K562 (cell line): ENCODE data around the gene BRICD5. TPM values are rescaled to one million over a fixed set of nuclear protein-coding genes. Genes with fewer than 3 reads are reported as not detected.

ENCODE experiments used
- ATAC-seq: fragments of 200-7000 bp; cut with Tn5 transposase; 3 replicates; pipeline ENCODE4 v1.9.1; 2020; ENCODE audit warnings: moderate library complexity
- BruUV-seq: library from RNA; stranded (reverse); fragments of 400-500 nt; replicated peaks from 2 replicates; lab custom pipeline; 2021; lab: Mats Ljungman, UMichigan
- CTCF ChIA-PET: fragments of 300-600 bp; formaldehyde crosslinking; extraction: SDS; loops from one replicate; lab custom pipeline; 2021; ENCODE audit warnings: low intra/inter-chr PET ratio; lab: Yijun Ruan, JAX
- POLR2A ChIA-PET: fragments of 300-600, 350-650 bp; sonication (Branson Sonifier 250); formaldehyde crosslinking; extraction: SDS; loops from one replicate; lab custom pipeline; 2021; ENCODE audit warnings: antibody characterized with exemption, inconsistent platforms; lab: Yijun Ruan, JAX
- DNase-seq, 4 experiments: peaks; one replicate each; pipeline versions ENCODE4 v3.0.0 to v3.0.0-alpha.2; 2011 to 2018; ENCODE audit warnings: low spot score in 3 of 4, mixed read lengths in 3 of 4; ENCODE audit errors: extremely low read depth in 1 of 4
- FAIRE-seq: peaks from 2 replicates; lab custom pipeline; 2011; peaks lifted over from hg19 to GRCh38; lab: Jason Lieb, UNC
- H2AFZ ChIP-seq: 2 replicates; pipeline ENCODE4 v1.6.0; 2011; ENCODE audit warnings: low read depth, low read length, control low read depth, inconsistent platforms
- H3K27ac ChIP-seq: fragments of 200-600 bp; 3 replicates; pipeline ENCODE4 v1.8.0; 2011; ENCODE audit warnings: low read depth, mild to moderate bottlenecking, control low read depth, inconsistent platforms, low read length, moderate library complexity, mixed read lengths; ENCODE audit errors: extremely low read depth
- H3K27me3 ChIP-seq, 2 experiments: fragments of 300-600 bp in 1 of 2; 2 replicates in 1 of 2; 3 replicates in 1 of 2; pipeline versions ENCODE4 v1.6.0 to v1.8.0; 2011; ENCODE audit warnings: inconsistent platforms in 2 of 2, low read length in 2 of 2, mild to moderate bottlenecking in 1 of 2, mixed read lengths in 1 of 2, moderate library complexity in 1 of 2; ENCODE audit not compliant: control insufficient read depth in 2 of 2, insufficient read depth in 2 of 2
- H3K36me3 ChIP-seq: fragments of 300-600 bp; 3 replicates; pipeline ENCODE4 v1.8.0; 2011; ENCODE audit warnings: mild to moderate bottlenecking, low read length, inconsistent platforms; ENCODE audit not compliant: control insufficient read depth, insufficient read depth
- H3K4me1 ChIP-seq, 2 experiments: fragments of 200-600 bp in 1 of 2; replicated peaks in 1 of 2; 2 replicates in 1 of 2; 3 replicates in 1 of 2; pipeline versions ENCODE4 v1.5.1 to v1.8.0; 2011; ENCODE audit warnings: inconsistent platforms in 2 of 2, low read length in 2 of 2, mild to moderate bottlenecking in 1 of 2, mixed read lengths in 1 of 2, moderate library complexity in 1 of 2; ENCODE audit not compliant: control insufficient read depth in 2 of 2, insufficient read depth in 2 of 2
- H3K4me2 ChIP-seq: 2 replicates; pipeline ENCODE4 v1.6.1; 2011; ENCODE audit warnings: low read length, control low read depth, inconsistent platforms, mixed read lengths; ENCODE audit not compliant: insufficient read depth
- H3K4me3 ChIP-seq: fragments of 200-600 bp; sonication (generic), shearing (Covaris generic); 2 replicates; pipeline ENCODE4 v1.5.1; 2016; ENCODE audit warnings: control low read depth, inconsistent platforms
- H3K79me2 ChIP-seq: fragments of 200-600 bp; 3 replicates; pipeline ENCODE4 v1.8.0; 2011; ENCODE audit warnings: low read length, inconsistent platforms; ENCODE audit not compliant: control insufficient read depth, insufficient read depth
- H3K9ac ChIP-seq, 2 experiments: 2 replicates each; pipeline versions ENCODE4 v1.6.0 to v1.6.1; 2011; ENCODE audit warnings: low read depth in 2 of 2, low read length in 2 of 2, control low read depth in 1 of 2, inconsistent platforms in 1 of 2, mild to moderate bottlenecking in 1 of 2, mixed read lengths in 1 of 2; ENCODE audit not compliant: insufficient read depth in 1 of 2
- H3K9me1 ChIP-seq: one replicate; pipeline ENCODE4 v1.6.0; 2011; ENCODE audit warnings: inconsistent platforms, mild to moderate bottlenecking, low read length, moderate library complexity; ENCODE audit not compliant: control insufficient read depth, insufficient read depth
- H3K9me3 ChIP-seq: replicated peaks from 2 replicates; pipeline ENCODE4 v1.5.1; 2011; ENCODE audit warnings: low read depth, low read length, inconsistent platforms; ENCODE audit not compliant: control insufficient read depth, insufficient read depth
- H4K20me1 ChIP-seq: replicated peaks from 2 replicates; pipeline ENCODE4 v1.6.1; 2011; ENCODE audit warnings: low read length, inconsistent platforms, mixed read lengths; ENCODE audit not compliant: control insufficient read depth, insufficient read depth
- ATF7 ChIP-seq: fragments of 450-650 bp; IDR thresholded peaks from 2 replicates; pipeline ENCODE4 v1.7.1; 2014; ENCODE audit warnings: mild to moderate bottlenecking, moderate library complexity
- CGGBP1 ChIP-seq: fragments of 250-450 bp; sonication (Bioruptor Pico); IDR thresholded peaks from 2 replicates; pipeline ENCODE4 v1.9.0; 2021; ENCODE audit warnings: mild to moderate bottlenecking
- ELK3 ChIP-seq: fragments of 450-650 bp; formaldehyde crosslinking; IDR thresholded peaks from 2 replicates; pipeline ENCODE4 v1.4.0; 2020; ENCODE audit warnings: mild to moderate bottlenecking
- HES1 ChIP-seq: fragments of 450-650 bp; IDR thresholded peaks from 2 replicates; pipeline ENCODE4 v1.6.1; 2016; ENCODE audit warnings: low read depth, mild to moderate bottlenecking, moderate library complexity
- NFATC3 ChIP-seq: fragments of 450-650 bp; IDR thresholded peaks from 2 replicates; pipeline ENCODE4 v1.6.1; 2017; ENCODE audit warnings: mild to moderate bottlenecking
- NFIX ChIP-seq: fragments of 250-450 bp; sonication (Bioruptor Pico); IDR thresholded peaks from 2 replicates; pipeline ENCODE4 v1.4.0; 2020; ENCODE audit warnings: low read depth, mild to moderate bottlenecking, moderate library complexity
- NFYB ChIP-seq: IDR thresholded peaks from 2 replicates; pipeline ENCODE4 v1.6.1; 2011; ENCODE audit warnings: mild to moderate bottlenecking, moderate library complexity; ENCODE audit not compliant: insufficient read length; ENCODE audit errors: extremely low read depth
- NR3C1 ChIP-seq: sonication (generic); formaldehyde crosslinking; IDR thresholded peaks from 2 replicates; pipeline ENCODE4 v1.8.1; 2022; ENCODE audit warnings: missing genetic modification reagents
- OTX1 ChIP-seq: fragments of 450-650 bp; formaldehyde crosslinking; IDR thresholded peaks from 2 replicates; pipeline ENCODE4 v1.4.0; 2022; ENCODE audit warnings: mild to moderate bottlenecking
- RBFOX2 ChIP-seq: fragments of 200-400 bp; formaldehyde crosslinking; IDR thresholded peaks from 2 replicates; pipeline ENCODE4 v1.6.1; 2017; ENCODE audit warnings: low read depth, mild to moderate bottlenecking, low read length, moderate library complexity
- RBM39 ChIP-seq: fragments of 200-400 bp; formaldehyde crosslinking; optimal IDR thresholded peaks from 2 replicates; pipeline ENCODE3; 2018; ENCODE audit warnings: low read depth, low read length
- RNF2 ChIP-seq: sonication (generic); IDR thresholded peaks from 2 replicates; pipeline ENCODE4 v1.6.1; 2016
- SAFB ChIP-seq: fragments of 200-400 bp; formaldehyde crosslinking; IDR thresholded peaks from 2 replicates; pipeline ENCODE4 v1.6.1; 2017; ENCODE audit warnings: low read depth, low read length, borderline replicate concordance
- SOX6 ChIP-seq: fragments of 450-650 bp; IDR thresholded peaks from 2 replicates; pipeline ENCODE4 v1.6.1; 2014; ENCODE audit warnings: mild to moderate bottlenecking
- XRCC4 ChIP-seq: IDR thresholded peaks from one replicate; pipeline ENCODE4 v1.6.1; 2011; ENCODE audit not compliant: insufficient read depth, insufficient read length; ENCODE audit errors: extremely low read depth
- ZFP91 ChIP-seq: sonication (generic); formaldehyde crosslinking; IDR thresholded peaks from 2 replicates; pipeline ENCODE4 v1.8.0; 2022; ENCODE audit warnings: mild to moderate bottlenecking, missing genetic modification reagents
- ZNF408 ChIP-seq: fragments of 250-450 bp; sonication (Bioruptor Pico); IDR thresholded peaks from 2 replicates; pipeline ENCODE4 v1.4.0; 2020; ENCODE audit warnings: low read depth, mild to moderate bottlenecking, moderate library complexity
- ZNF445 ChIP-seq: fragments of 250-450 bp; sonication (Bioruptor Pico); IDR thresholded peaks from 2 replicates; pipeline ENCODE4 v1.4.0; 2020; ENCODE audit warnings: low read depth, mild to moderate bottlenecking, moderate library complexity
- ZNF57 ChIP-seq: fragments of 450-650 bp; formaldehyde crosslinking; IDR thresholded peaks from 2 replicates; pipeline ENCODE4 v1.4.0; 2020; ENCODE audit warnings: mild to moderate bottlenecking, moderate library complexity
- ZNF740 ChIP-seq, 3 experiments: fragments of 200-800 bp in 1 of 3; sonication (Bioruptor generic) in 1 of 3; sonication (generic) in 1 of 3; formaldehyde crosslinking in 1 of 3; IDR thresholded peaks; 2 replicates each; pipeline versions ENCODE4 v1.6.1 to v1.8.0; 2016 to 2022; ENCODE audit warnings: mild to moderate bottlenecking in 2 of 3, missing compliant biosample characterization in 2 of 3, missing genetic modification characterization in 2 of 3, missing genetic modification reagents in 1 of 3
- WGBS: fragments of 100-300 bp; shearing (Covaris generic); methylation state at CpG from one replicate; pipeline ENCODE4 v1.1.6; 2016; ENCODE audit warnings: low coverage, mixed read lengths; ENCODE audit not compliant: insufficient coverage; ENCODE audit errors: missing lambda C conversion rate; 5-methylcytosine and 5-hydroxymethylcytosine counted together
- in situ Hi-C: fragments of 300-500 bp; cut with MboI; formaldehyde crosslinking; loops from 4 replicates; pipeline ENCODE4 v1.15.0; 2018; ENCODE audit warnings: inconsistent platforms, mixed read lengths
- intact Hi-C: fragments of 100-400 bp; cut with micrococcal nuclease; formaldehyde crosslinking; loops from 2 replicates; pipeline ENCODE4 v1.14.2; 2022
- polyA plus RNA-seq, 8 experiments: library from polyadenylated mRNA; depleted of rRNA in 4 of 8; stranded (reverse) in 5 of 8; unstranded in 3 of 8; fragments of >200 nt; fragmentation: Nextera tagmentation in 2 of 8; fragmentation: Illumina TruSeq in 1 of 8; extraction: Ambion mirVana in 2 of 8; extraction: Trizol in 1 of 8; gene quantifications; 2 replicates each; pipeline versions ENCODE4 v1.2.1 to v1.2.3, GENCODE V29; 2011 to 2014; ENCODE audit warnings: inconsistent platforms in 1 of 8, missing spikeins in 1 of 8
- total RNA-seq, 7 experiments: library from RNA; depleted of rRNA in 6 of 7; stranded (reverse); fragments of >200 nt in 6 of 7; fragmentation: Illumina TruSeq in 2 of 7; extraction: Trizol in 2 of 7; gene quantifications; 2 replicates each; pipeline versions ENCODE4 v1.2.1 to v1.2.3, GENCODE V29; 2011 to 2021; ENCODE audit warnings: low replicate concordance in 1 of 7

Gene BRICD5
- total and polyA plus RNA-seq, 9 of the 15 experiments (the other 6 are each of a cell fraction or from before 2014, with no cell fraction given) = 0.24 to 15.1 (median 2.4) TPM; not detected in 1

- in situ Hi-C loops (no loop called here), intact Hi-C loops (no loop called here)
- no peaks in the 10 kb centered on the region for H3K27me3 ChIP-seq
- H3K4me1 ChIP-seq = peaks cover 19 to 67% of the 10 kb centered on the region in 2 experiments
- peak overlapping the region; percentile 92 to 96 for H3K9ac ChIP-seq
- BruUV-seq = no TSS peak
- peak overlapping the region; percentile 100 for H2AFZ ChIP-seq
- peak; percentile 84 for FAIRE-seq
- 6% methylated on average over 15 of the region's 16 CpGs for WGBS
- peak; percentile 35 for ATAC-seq
- H3K4me3 ChIP-seq = peak overlapping the region; percentile 84
- H3K79me2 ChIP-seq = peaks cover 42% of the 10 kb centered on the region
- peaks cover 39% of the 10 kb centered on the region; the same call in 1 of the 3 replicates for H3K36me3 ChIP-seq
- peak overlapping the region; percentile 93 for H3K27ac ChIP-seq
- peak overlapping the region; percentile 92 for H3K4me2 ChIP-seq
- H3K9me1 ChIP-seq = no peaks in the 10 kb centered on the region
- CTCF ChIA-PET = no interaction called here
- peaks cover 7% of the 10 kb centered on the region for H4K20me1 ChIP-seq
- no peaks in the 10 kb centered on the region for H3K9me3 ChIP-seq
- POLR2A ChIA-PET = interaction anchor here (0.6 to 1.4 kb wide), 6 partner anchors 8 to 50 kb away, joined by 3 to 7 read pairs (median 6); partner anchors contain the start of genes ECI1, PGP and TRAF7
- DNase-seq = no peak
- TF ChIP-seq RBM39 (no peak), SOX6 (no peak), ATF7 (no peak), HES1 (no peak), ZNF740 (CRISPR knock-in tag; IDR thresholded peaks at IDR 0.05) (no peak), ZNF740 (tag; IDR thresholded peaks at IDR 0.05) (peak in 1 of 2 experiments; percentile 27; a peak in 1 of 4 replicates), NFYB (no peak), ZNF408 (CRISPR knock-in tag) (no peak), ZNF57 (CRISPR knock-in tag) (no peak), RBFOX2 (peak; percentile 10), ELK3 (CRISPR knock-in tag) (no peak), OTX1 (no peak), ZFP91 (CRISPR knock-in tag) (no peak), ZNF445 (CRISPR knock-in tag) (no peak), SAFB (no peak), RNF2 (no peak), NR3C1 (CRISPR knock-in tag) (0 out of 2 replicates have a peak, but pooled peaks have one; percentile 33), NFATC3 (no peak), CGGBP1 (CRISPR knock-in tag) (no peak), XRCC4 (no peak), NFIX (CRISPR knock-in tag) (no peak)
These were observed 4.7 kb downstream of the BRICD5 start for GRCh38 chr16:2205967-2206313.
